ENCODE data around the gene CYP4F22.

GRCh38 chr19:15471639-15472101 lies 36.7 kb upstream of the CYP4F22 start:
- TF ChIP-seq, protein P1, sequence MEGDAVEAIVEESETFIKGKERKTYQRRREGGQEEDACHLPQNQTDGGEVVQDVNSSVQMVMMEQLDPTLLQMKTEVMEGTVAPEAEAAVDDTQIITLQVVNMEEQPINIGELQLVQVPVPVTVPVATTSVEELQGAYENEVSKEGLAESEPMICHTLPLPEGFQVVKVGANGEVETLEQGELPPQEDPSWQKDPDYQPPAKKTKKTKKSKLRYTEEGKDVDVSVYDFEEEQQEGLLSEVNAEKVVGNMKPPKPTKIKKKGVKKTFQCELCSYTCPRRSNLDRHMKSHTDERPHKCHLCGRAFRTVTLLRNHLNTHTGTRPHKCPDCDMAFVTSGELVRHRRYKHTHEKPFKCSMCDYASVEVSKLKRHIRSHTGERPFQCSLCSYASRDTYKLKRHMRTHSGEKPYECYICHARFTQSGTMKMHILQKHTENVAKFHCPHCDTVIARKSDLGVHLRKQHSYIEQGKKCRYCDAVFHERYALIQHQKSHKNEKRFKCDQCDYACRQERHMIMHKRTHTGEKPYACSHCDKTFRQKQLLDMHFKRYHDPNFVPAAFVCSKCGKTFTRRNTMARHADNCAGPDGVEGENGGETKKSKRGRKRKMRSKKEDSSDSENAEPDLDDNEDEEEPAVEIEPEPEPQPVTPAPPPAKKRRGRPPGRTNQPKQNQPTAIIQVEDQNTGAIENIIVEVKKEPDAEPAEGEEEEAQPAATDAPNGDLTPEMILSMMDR (conservative IDR thresholded peaks at IDR 0.05; ENCODE audit: low read length): no peak
- TF ChIP-seq EZH2phosphoT487 (IDR thresholded peaks at IDR 0.05; ENCODE audit: borderline replicate concordance, low read depth, low read length): no peak
